KMS-11 (cell line): Measurements from ENCODE around the gene RAPGEF2.
"Not testable (repeated sequence)": the region's sequence is repeated elsewhere in the genome, so short reads cannot be mapped to it uniquely, and the experiment has no call there.

Source experiments
- H2AFZ ChIP-seq: fragments of 200-600 bp; sonication (generic); 2 replicates; pipeline ENCODE4 v1.6.1; 2016; ENCODE audit warnings: antibody characterized with exemption, mixed run types, low read depth
- H3K27ac ChIP-seq: fragments of 200-600 bp; sonication (generic); 2 replicates; pipeline ENCODE4 v1.6.1; 2016; ENCODE audit warnings: mild to moderate bottlenecking, mixed run types
- H3K27me3 ChIP-seq: fragments of 200-600 bp; sonication (generic); 2 replicates; pipeline ENCODE4 v1.6.1; 2017; ENCODE audit warnings: mild to moderate bottlenecking, low read depth, mixed run types, moderate library complexity; ENCODE audit not compliant: insufficient read depth
- H3K36me3 ChIP-seq: fragments of 200-600 bp; sonication (generic); 2 replicates; pipeline ENCODE4 v1.6.1; 2017; ENCODE audit warnings: mild to moderate bottlenecking, mixed run types; ENCODE audit not compliant: insufficient read depth
- H3K4me1 ChIP-seq: fragments of 200-600 bp; sonication (generic); 2 replicates; pipeline ENCODE4 v1.6.1; 2016; ENCODE audit warnings: mild to moderate bottlenecking, low read depth, mixed run types; ENCODE audit not compliant: poor library complexity, severe bottlenecking
- H3K4me2 ChIP-seq: fragments of 200-600 bp; sonication (generic); 2 replicates; pipeline ENCODE4 v1.7.0; 2016; ENCODE audit warnings: mild to moderate bottlenecking, mixed run types
- H3K4me3 ChIP-seq: fragments of 200-600 bp; sonication (generic); IDR thresholded peaks from 2 replicates; pipeline ENCODE4 v1.6.1; 2017; ENCODE audit warnings: low read depth, low read length, mixed read lengths; ENCODE audit not compliant: insufficient read depth
- H3K79me2 ChIP-seq: fragments of 200-600 bp; sonication (generic); 2 replicates; pipeline ENCODE4 v1.6.1; 2016; ENCODE audit warnings: low read depth, mixed run types; ENCODE audit not compliant: insufficient read depth
- H3K9ac ChIP-seq: fragments of 200-600 bp; sonication (generic); 2 replicates; pipeline ENCODE4 v1.6.1; 2016; ENCODE audit warnings: mild to moderate bottlenecking, mixed run types
- H4K20me1 ChIP-seq: fragments of 200-600 bp; sonication (generic); 2 replicates; pipeline ENCODE4 v1.6.1; 2016; ENCODE audit warnings: mild to moderate bottlenecking, mixed run types; ENCODE audit not compliant: insufficient read depth
- TF ChIP-seq, protein P1 (sequence below): fragments of 200-600 bp; sonication (generic); conservative IDR thresholded peaks from 2 replicates; pipeline ENCODE4 v1.6.1; 2017; ENCODE audit warnings: low read depth, mild to moderate bottlenecking, antibody characterized with exemption, low read length, moderate library complexity, mixed read lengths

Gene RAPGEF2

DNA sequence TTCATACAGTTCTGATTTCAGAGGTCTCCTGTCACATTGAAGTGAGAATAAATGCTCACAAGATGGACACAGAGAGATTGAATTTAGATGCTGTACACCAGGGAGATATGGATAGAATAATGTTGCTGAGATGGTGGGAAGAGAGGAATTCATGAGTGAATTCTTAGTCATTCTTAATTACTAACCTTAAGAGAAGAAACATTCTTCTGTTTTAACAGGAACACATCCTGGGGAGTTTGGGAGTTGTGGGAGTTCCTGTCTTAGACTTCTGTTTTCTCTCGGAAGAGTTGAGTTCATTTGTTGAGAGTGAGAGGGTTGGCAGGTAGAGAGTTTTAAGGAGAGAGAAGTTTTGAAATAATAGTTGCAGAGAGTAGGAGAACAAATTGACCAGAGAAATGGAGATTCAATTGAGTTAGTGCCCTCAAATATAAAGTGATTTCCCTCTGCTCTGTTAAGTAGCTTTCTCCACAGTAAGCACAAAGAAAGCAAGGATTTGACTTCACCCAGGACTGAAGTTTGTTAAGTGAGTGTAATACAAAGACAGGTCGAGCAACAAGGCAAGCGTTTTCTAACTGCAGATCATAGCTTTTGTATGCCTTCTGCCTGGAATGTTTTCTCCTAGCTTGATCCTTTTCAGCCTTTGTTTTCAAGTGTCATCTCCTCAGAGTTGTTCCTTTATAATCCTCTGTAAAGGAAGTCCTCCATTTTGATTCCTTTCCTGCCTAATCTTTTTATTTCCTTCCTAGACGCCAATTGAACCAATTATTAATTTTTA, 205.9 kb downstream of the RAPGEF2 start:
- Histone ChIP-seq H3K79me2 (no peaks in the 10 kb centered on the region), H3K27ac (no peak overlapping the region)

GRCh38 chr4:159312236-159312635, 209.4 kb downstream of the RAPGEF2 start:
- Histone ChIP-seq H4K20me1 (no peaks in the 10 kb centered on the region), H3K36me3 (no peaks in the 10 kb centered on the region)

More for the DNA sequence above, 205.9 kb downstream of the RAPGEF2 start:
- Histone ChIP-seq H3K9ac (no peak overlapping the region), H3K36me3 (no peaks in the 10 kb centered on the region), H3K4me3 (no peak overlapping the region), H4K20me1 (no peaks in the 10 kb centered on the region), H3K4me1 (peaks cover 23% of the 10 kb centered on the region), H3K4me2 (no peak overlapping the region), H3K27me3 (no peaks in the 10 kb centered on the region), H2AFZ (no peak overlapping the region)
- TF ChIP-seq, protein P1, sequence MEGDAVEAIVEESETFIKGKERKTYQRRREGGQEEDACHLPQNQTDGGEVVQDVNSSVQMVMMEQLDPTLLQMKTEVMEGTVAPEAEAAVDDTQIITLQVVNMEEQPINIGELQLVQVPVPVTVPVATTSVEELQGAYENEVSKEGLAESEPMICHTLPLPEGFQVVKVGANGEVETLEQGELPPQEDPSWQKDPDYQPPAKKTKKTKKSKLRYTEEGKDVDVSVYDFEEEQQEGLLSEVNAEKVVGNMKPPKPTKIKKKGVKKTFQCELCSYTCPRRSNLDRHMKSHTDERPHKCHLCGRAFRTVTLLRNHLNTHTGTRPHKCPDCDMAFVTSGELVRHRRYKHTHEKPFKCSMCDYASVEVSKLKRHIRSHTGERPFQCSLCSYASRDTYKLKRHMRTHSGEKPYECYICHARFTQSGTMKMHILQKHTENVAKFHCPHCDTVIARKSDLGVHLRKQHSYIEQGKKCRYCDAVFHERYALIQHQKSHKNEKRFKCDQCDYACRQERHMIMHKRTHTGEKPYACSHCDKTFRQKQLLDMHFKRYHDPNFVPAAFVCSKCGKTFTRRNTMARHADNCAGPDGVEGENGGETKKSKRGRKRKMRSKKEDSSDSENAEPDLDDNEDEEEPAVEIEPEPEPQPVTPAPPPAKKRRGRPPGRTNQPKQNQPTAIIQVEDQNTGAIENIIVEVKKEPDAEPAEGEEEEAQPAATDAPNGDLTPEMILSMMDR = no peak

GRCh38 chr4:159315879-159316278, 213.0 kb downstream of the RAPGEF2 start:
- peaks cover 22% of the 10 kb centered on the region for H3K4me1 ChIP-seq
- not testable (repeated sequence) for H3K79me2 ChIP-seq, H4K20me1 ChIP-seq, H2AFZ ChIP-seq, H3K27ac ChIP-seq, H3K9ac ChIP-seq, H3K4me3 ChIP-seq, H3K27me3 ChIP-seq, H3K36me3 ChIP-seq, H3K4me2 ChIP-seq

More at GRCh38 chr4:159312236-159312635, 209.4 kb downstream of the RAPGEF2 start:
- peak overlapping the region; percentile 73 for H3K4me2 ChIP-seq
- no peaks in the 10 kb centered on the region for H3K27me3 ChIP-seq
- TF ChIP-seq, protein P1 = no peak
- H3K27ac ChIP-seq = peak overlapping the region; percentile 55
- H2AFZ ChIP-seq = no peak overlapping the region
- no peaks in the 10 kb centered on the region for H3K79me2 ChIP-seq
- H3K9ac ChIP-seq = no peak overlapping the region
- H3K4me3 ChIP-seq = no peak overlapping the region
- H3K4me1 ChIP-seq = peaks cover 23% of the 10 kb centered on the region

DNA sequence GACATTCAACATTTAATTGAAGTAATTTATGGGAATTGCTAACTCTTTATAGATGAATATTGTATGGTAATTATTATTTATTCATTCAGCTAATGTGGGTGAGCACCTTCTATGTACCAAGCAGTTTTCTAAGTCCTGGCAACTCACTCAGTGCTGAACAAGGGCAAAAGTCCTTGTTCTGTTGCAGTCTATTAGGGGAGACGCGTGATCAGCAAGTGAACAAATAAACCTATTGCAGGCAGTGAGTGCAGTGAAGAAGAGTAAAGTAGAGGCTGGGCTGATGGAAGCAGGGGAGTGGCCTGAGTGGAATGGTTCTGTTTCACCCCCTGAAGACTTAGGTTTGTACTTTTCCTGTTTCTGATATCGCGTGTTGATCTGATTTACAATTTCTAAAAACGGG, 214.3 kb downstream of the RAPGEF2 start:
- H3K27ac ChIP-seq = no peak overlapping the region
- TF ChIP-seq, protein P1 = no peak
- no peak overlapping the region for H2AFZ ChIP-seq
- H4K20me1 ChIP-seq = no peaks in the 10 kb centered on the region
- no peak overlapping the region for H3K4me2 ChIP-seq
- no peaks in the 10 kb centered on the region for H3K36me3 ChIP-seq
- no peaks in the 10 kb centered on the region for H3K27me3 ChIP-seq
- H3K4me3 ChIP-seq = no peak overlapping the region
- H3K79me2 ChIP-seq = no peaks in the 10 kb centered on the region
- no peak overlapping the region for H3K9ac ChIP-seq
- H3K4me1 ChIP-seq = peaks cover 9% of the 10 kb centered on the region

GRCh38 chr4:159319027-159319426, 216.1 kb downstream of the RAPGEF2 start:
- Histone ChIP-seq H4K20me1 (no peaks in the 10 kb centered on the region), H3K36me3 (no peaks in the 10 kb centered on the region), H3K4me3 (no peak overlapping the region), H3K79me2 (no peaks in the 10 kb centered on the region), H2AFZ (no peak overlapping the region), H3K4me1 (no peaks in the 10 kb centered on the region), H3K9ac (no peak overlapping the region), H3K27me3 (no peaks in the 10 kb centered on the region), H3K27ac (no peak overlapping the region), H3K4me2 (no peak overlapping the region)
- TF ChIP-seq, protein P1 = no peak
